HepG2 (cell line): ENCODE measurements around the gene GPR87. TPM values are rescaled to one million over a fixed set of nuclear protein-coding genes. Genes with fewer than 3 reads are reported as not detected.

Source experiments
- ATAC-seq: fragments of 200-7000 bp; cut with Tn5 transposase; 3 replicates; pipeline ENCODE4 v1.9.1; 2020; ENCODE audit warnings: mild to moderate bottlenecking, moderate library complexity
- BruUV-seq: library from RNA; stranded (reverse); fragments of 400-500 nt; replicated peaks from 2 replicates; lab custom pipeline; 2021; lab: Mats Ljungman, UMichigan
- CTCF ChIA-PET: fragments of 300-600 bp; formaldehyde crosslinking; extraction: SDS; loops from one replicate; lab custom pipeline; 2021; ENCODE audit warnings: low total read pairs, inconsistent platforms, low intra/inter-chr PET ratio; lab: Yijun Ruan, JAX
- POLR2A ChIA-PET: fragments of 350-600 bp; sonication (Branson Sonifier 250); formaldehyde crosslinking; loops from one replicate; lab custom pipeline; 2020; ENCODE audit warnings: antibody characterized with exemption, inconsistent platforms; lab: Yijun Ruan, JAX
- DNase-seq: peaks from one replicate; pipeline ENCODE4 v3.0.0-alpha.2; 2015; ENCODE audit warnings: low spot score
- FAIRE-seq: peaks from 3 replicates; lab custom pipeline; 2011; peaks lifted over from hg19 to GRCh38; lab: Jason Lieb, UNC
- H2AFZ ChIP-seq: one replicate; pipeline ENCODE4 v1.6.1; 2011; ENCODE audit warnings: low read length, inconsistent platforms
- H3K27ac ChIP-seq: fragments of 300-600 bp; 3 replicates; pipeline ENCODE4 v1.8.0; 2011; ENCODE audit warnings: mixed run types, mild to moderate bottlenecking, mixed read lengths, low read length, inconsistent platforms; ENCODE audit not compliant: insufficient read depth; ENCODE audit errors: extremely low read length
- H3K27me3 ChIP-seq, 2 experiments: fragments of 200-600 bp in 1 of 2; 2 replicates in 1 of 2; 3 replicates in 1 of 2; pipeline versions ENCODE4 v1.6.0 to v1.8.0; 2011; ENCODE audit warnings: low read length in 2 of 2, mild to moderate bottlenecking in 2 of 2, moderate library complexity in 2 of 2, inconsistent platforms in 1 of 2; ENCODE audit not compliant: insufficient read depth in 2 of 2, control insufficient read depth in 1 of 2
- H3K36me3 ChIP-seq, 2 experiments: fragments of 200-600 bp in 1 of 2; replicated peaks in 1 of 2; 2 replicates in 1 of 2; 3 replicates in 1 of 2; pipeline versions ENCODE4 v1.5.1 to v1.8.0; 2011; ENCODE audit warnings: low read length in 2 of 2, inconsistent platforms in 1 of 2; ENCODE audit not compliant: insufficient read depth in 2 of 2, control insufficient read depth in 1 of 2
- H3K4me1 ChIP-seq: 2 replicates; pipeline ENCODE4 v1.5.1; 2012; ENCODE audit warnings: low read length, inconsistent platforms; ENCODE audit not compliant: insufficient read depth
- H3K4me2 ChIP-seq: 2 replicates; pipeline ENCODE4 v1.6.0; 2011; ENCODE audit warnings: low read depth, low read length, inconsistent platforms
- H3K4me3 ChIP-seq, 3 experiments: fragments of 200-600 bp in 1 of 3; sonication (generic), shearing (Covaris generic) in 1 of 3; replicated peaks in 1 of 3; 2 replicates each; pipeline ENCODE4 v1.5.1; 2011 to 2016; ENCODE audit warnings: low read length in 3 of 3, inconsistent platforms in 2 of 3, low read depth in 2 of 3, mild to moderate bottlenecking in 2 of 3, control low read depth in 1 of 3, mixed read lengths in 1 of 3; ENCODE audit not compliant: insufficient read depth in 1 of 3
- H3K79me2 ChIP-seq: one replicate; pipeline ENCODE4 v1.6.1; 2011; ENCODE audit warnings: low read length, inconsistent platforms; ENCODE audit not compliant: insufficient read depth
- H3K9ac ChIP-seq: 2 replicates; pipeline ENCODE4 v1.6.0; 2011; ENCODE audit warnings: mild to moderate bottlenecking, low read depth, low read length, inconsistent platforms; ENCODE audit not compliant: insufficient read depth
- H3K9me3 ChIP-seq: 2 replicates; pipeline ENCODE4 v1.5.1; 2012; ENCODE audit warnings: mild to moderate bottlenecking, low read length
- H4K20me1 ChIP-seq: 2 replicates; pipeline ENCODE4 v1.6.0; 2011; ENCODE audit warnings: inconsistent platforms, mild to moderate bottlenecking, low read length, moderate library complexity; ENCODE audit not compliant: insufficient read depth
- THAP11 ChIP-seq: IDR thresholded peaks from 2 replicates; pipeline ENCODE4 v1.6.1; 2016; ENCODE audit warnings: missing biosample characterization, missing genetic modification reagents
- TOE1 ChIP-seq: sonication (generic); formaldehyde crosslinking; IDR thresholded peaks from 2 replicates; pipeline ENCODE4 v1.4.0; 2020; ENCODE audit warnings: mild to moderate bottlenecking, missing genetic modification reagents
- ZNF34 ChIP-seq: sonication (generic); formaldehyde crosslinking; IDR thresholded peaks from 2 replicates; pipeline ENCODE4 v1.4.0; 2020; ENCODE audit warnings: mild to moderate bottlenecking, missing genetic modification reagents, borderline replicate concordance
- ZNF512 ChIP-seq: sonication (generic); formaldehyde crosslinking; IDR thresholded peaks from 2 replicates; pipeline ENCODE4 v1.4.0; 2020; ENCODE audit warnings: mild to moderate bottlenecking, missing genetic modification reagents
- ZNF543 ChIP-seq: sonication (generic); formaldehyde crosslinking; IDR thresholded peaks from 2 replicates; pipeline ENCODE4 v1.4.0; 2020; ENCODE audit warnings: mild to moderate bottlenecking, missing genetic modification reagents
- WGBS: methylation state at CpG from one replicate; pipeline ENCODE4 v1.1.6; 2017; ENCODE audit warnings: low lambda C conversion rate; 5-methylcytosine and 5-hydroxymethylcytosine counted together
- in situ Hi-C: cut with HindIII; loops from 2 replicates; pipeline ENCODE4 v1.10.0; 2017; ENCODE audit warnings: low pct_unique_long_range_greater_than_20kb; ENCODE audit not compliant: extremely low pct_ligation_motif_present
- intact Hi-C: fragments of 100-400 bp; cut with micrococcal nuclease; formaldehyde crosslinking; loops from one replicate; pipeline ENCODE4 v1.10.0; 2022; ENCODE audit not compliant: unreplicated experiment
- polyA plus RNA-seq, 8 experiments: library from polyadenylated mRNA; depleted of rRNA in 3 of 8; stranded (reverse) in 7 of 8; unstranded in 1 of 8; fragments of >200 nt; fragmentation: Illumina TruSeq in 4 of 8; extraction: Trizol in 4 of 8; gene quantifications; 2 replicates each; pipeline versions ENCODE4 v1.2.1 to v1.2.3, GENCODE V29; 2011 to 2016; ENCODE audit warnings: low read depth in 4 of 8, missing spikeins in 1 of 8, mixed read lengths in 1 of 8; ENCODE audit not compliant: insufficient read depth in 1 of 8
- total RNA-seq, 5 experiments: library from RNA; depleted of rRNA; stranded (reverse); fragments of >200 nt; fragmentation: Illumina TruSeq; extraction: Trizol; gene quantifications; 2 replicates each; pipeline ENCODE4 v1.2.3, GENCODE V29; 2016; ENCODE audit warnings: low read depth in 1 of 5

Gene GPR87
- total and polyA plus RNA-seq, 2 of the 13 experiments (the other 11 are each of a cell fraction or from before 2014, with no cell fraction given) = not detected

GRCh38 chr3:151276038-151276686 lies 40.5 kb downstream of the GPR87 start (continued):
- no peak for TF ChIP-seq ZNF543 (CRISPR knock-in tag)
- no peak for TF ChIP-seq TOE1 (CRISPR knock-in tag)
- TF ChIP-seq ZNF34 (CRISPR knock-in tag) = no peak
- TF ChIP-seq THAP11 (CRISPR knock-in tag) = no peak

- intact Hi-C loops (no loop called here), in situ Hi-C loops (no loop called here)
- no peak overlapping the region for H3K27ac ChIP-seq
- no TSS peak for BruUV-seq
- H3K27me3 ChIP-seq = no peaks in the 10 kb centered on the region
- CTCF ChIA-PET = no interaction called here
- POLR2A ChIA-PET = no interaction called here
- H3K4me3 ChIP-seq = no peak overlapping the region
- H4K20me1 ChIP-seq = no peaks in the 10 kb centered on the region
- no peak overlapping the region for H3K9ac ChIP-seq
- no peaks in the 10 kb centered on the region for H3K79me2 ChIP-seq
- no peak for TF ChIP-seq ZNF512 (CRISPR knock-in tag)
- H3K9me3 ChIP-seq = no peaks in the 10 kb centered on the region
- no peaks in the 10 kb centered on the region for H3K4me1 ChIP-seq
- 34% methylated on average over 5 of the region's 5 CpGs for WGBS
- H3K4me2 ChIP-seq = no peak overlapping the region
- H2AFZ ChIP-seq = no peak overlapping the region
- H3K36me3 ChIP-seq = no peaks in the 10 kb centered on the region
- no peak for DNase-seq
- no peak for FAIRE-seq
- no peak for ATAC-seq
Observed at GRCh38 chr3:151275091-151275490, 41.5 kb downstream of the GPR87 start.
